GM12878 (cell line): ENCODE results near the gene CA10. TPM values are rescaled to one million over a fixed set of nuclear protein-coding genes. Genes with fewer than 3 reads are reported as not detected.

Source experiments
- ATAC-seq: fragments of 200-7000 bp; cut with Tn5 transposase; 3 replicates; pipeline ENCODE4 v1.9.1; 2020; ENCODE audit warnings: mild to moderate bottlenecking, moderate library complexity
- BruUV-seq: library from RNA; stranded (reverse); fragments of 400-500 nt; replicated peaks from 2 replicates; lab custom pipeline; 2021; lab: Mats Ljungman, UMichigan
- CTCF ChIA-PET: fragments of 300-600 bp; sonication (Branson Sonifier 250); formaldehyde crosslinking; extraction: SDS; loops from one replicate; lab custom pipeline; 2021; ENCODE audit warnings: inconsistent platforms; lab: Yijun Ruan, JAX
- POLR2A ChIA-PET: fragments of 350-600 bp; formaldehyde crosslinking; extraction: SDS; loops from one replicate; lab custom pipeline; 2021; ENCODE audit warnings: inconsistent platforms; lab: Charles Lee
- RAD21 ChIA-PET: fragments of 300-600 bp; sonication (Branson Sonifier 250); formaldehyde crosslinking; loops from one replicate; lab custom pipeline; 2023; ENCODE audit warnings: antibody characterized with exemption; ENCODE audit not compliant: unreplicated experiment; lab: Charles Lee
- SMC1A ChIA-PET: fragments of 300-600 bp; sonication (Branson Sonifier 250); formaldehyde crosslinking; loops from one replicate; lab custom pipeline; 2023; ENCODE audit not compliant: unreplicated experiment, uncharacterized antibody; lab: Charles Lee
- DNase-seq: peaks from one replicate; pipeline ENCODE4 v3.0.0-alpha.2; 2011; ENCODE audit warnings: low read depth, low spot score
- FAIRE-seq: peaks from 3 replicates; lab custom pipeline; 2011; peaks lifted over from hg19 to GRCh38; lab: Jason Lieb, UNC
- H2AFZ ChIP-seq: 2 replicates; pipeline ENCODE4 v1.6.0; 2011; ENCODE audit warnings: low read depth, low read length, control low read depth; ENCODE audit not compliant: control insufficient read depth
- H3K27ac ChIP-seq: 2 replicates; pipeline ENCODE4 v1.5.1; 2011; ENCODE audit warnings: control low read depth; ENCODE audit not compliant: control insufficient read depth, insufficient read depth
- H3K27me3 ChIP-seq, 2 experiments: replicated peaks in 1 of 2; 2 replicates each; pipeline versions ENCODE4 v1.6.0 to v1.6.1; 2011; ENCODE audit warnings: low read length in 1 of 2; ENCODE audit not compliant: control insufficient read depth in 2 of 2, insufficient read depth in 2 of 2
- H3K36me3 ChIP-seq, 2 experiments: 2 replicates each; pipeline ENCODE4 v1.5.1; 2011; ENCODE audit warnings: low read length in 1 of 2; ENCODE audit not compliant: control insufficient read depth in 2 of 2, insufficient read depth in 2 of 2
- H3K4me1 ChIP-seq: 2 replicates; pipeline ENCODE4 v1.6.1; 2011; ENCODE audit warnings: mild to moderate bottlenecking, low read length, moderate library complexity, mixed read lengths; ENCODE audit not compliant: control insufficient read depth, insufficient read depth
- H3K4me2 ChIP-seq: 2 replicates; pipeline ENCODE4 v1.6.0; 2011; ENCODE audit warnings: control low read depth; ENCODE audit not compliant: control insufficient read depth, insufficient read depth
- H3K4me3 ChIP-seq: fragments of 200-600 bp; sonication (generic); 2 replicates; pipeline ENCODE4 v1.5.1; 2016
- H3K79me2 ChIP-seq: 2 replicates; pipeline ENCODE4 v1.6.0; 2011; ENCODE audit warnings: low read length; ENCODE audit not compliant: control insufficient read depth, insufficient read depth
- H3K9ac ChIP-seq: 2 replicates; pipeline ENCODE4 v1.8.0; 2011; ENCODE audit warnings: low read length, control low read depth, mixed read lengths; ENCODE audit not compliant: control insufficient read depth, insufficient read depth
- H3K9me3 ChIP-seq: replicated peaks from 3 replicates; pipeline ENCODE4 v1.5.1; 2011; ENCODE audit warnings: mild to moderate bottlenecking, low read length; ENCODE audit not compliant: control insufficient read depth, insufficient read depth
- H4K20me1 ChIP-seq: 2 replicates; pipeline ENCODE4 v1.6.0; 2011; ENCODE audit not compliant: control insufficient read depth, insufficient read depth
- CREM ChIP-seq: IDR thresholded peaks from 2 replicates; pipeline ENCODE4 v1.6.1; 2014; ENCODE audit warnings: antibody characterized with exemption, low read depth
- CTCF ChIP-seq, 3 experiments: IDR thresholded peaks in 2 of 3; conservative IDR thresholded peaks in 1 of 3; 2 replicates each; pipeline ENCODE4 v1.5.1; 2011; ENCODE audit warnings: low read depth in 3 of 3, low read length in 3 of 3, mild to moderate bottlenecking in 3 of 3, control low read depth in 2 of 3, moderate library complexity in 2 of 3, inconsistent platforms in 1 of 3, mixed read lengths in 1 of 3; ENCODE audit not compliant: control insufficient read depth in 2 of 3, insufficient read depth in 1 of 3; ENCODE audit errors: extremely low read depth in 1 of 3
- IRF3 ChIP-seq: fragments of 450-650 bp; IDR thresholded peaks from 2 replicates; pipeline ENCODE4 v1.6.1; 2014; ENCODE audit warnings: mild to moderate bottlenecking
- POLR2A ChIP-seq: IDR thresholded peaks from 2 replicates; pipeline ENCODE4 v1.6.1; 2011; ENCODE audit warnings: low read depth, mild to moderate bottlenecking, low read length
- POU2F2 ChIP-seq: IDR thresholded peaks from 3 replicates; pipeline ENCODE4 v1.6.1; 2011; ENCODE audit warnings: low read depth, mild to moderate bottlenecking, low read length, borderline replicate concordance
- RAD51 ChIP-seq: fragments of 450-650 bp; IDR thresholded peaks from 2 replicates; pipeline ENCODE4 v1.6.1; 2016; ENCODE audit warnings: moderate library complexity, mild to moderate bottlenecking, inconsistent platforms
- TCF12 ChIP-seq: IDR thresholded peaks from 2 replicates; pipeline ENCODE4 v1.6.1; 2011; ENCODE audit warnings: low read depth, mild to moderate bottlenecking, low read length
- ZZZ3 ChIP-seq: IDR thresholded peaks from 2 replicates; pipeline ENCODE4 v1.6.1; 2011; ENCODE audit warnings: low read depth; ENCODE audit not compliant: control insufficient read depth, insufficient read length
- WGBS: methylation state at CpG from one replicate; pipeline ENCODE4 v1.1.6; 2016; ENCODE audit warnings: low lambda C conversion rate; ENCODE audit not compliant: insufficient replicate concordance, insufficient coverage; ENCODE audit errors: missing lambda C conversion rate; 5-methylcytosine and 5-hydroxymethylcytosine counted together
- in situ Hi-C: fragments of 300-500 bp; cut with MboI; formaldehyde crosslinking; loops from 9 replicates; pipeline ENCODE4 v1.14.3; 2018; ENCODE audit warnings: mixed read lengths
- intact Hi-C: fragments of 100-400 bp; cut with micrococcal nuclease; formaldehyde crosslinking; loops from one replicate; pipeline ENCODE4 v1.14.2; 2022; ENCODE audit not compliant: unreplicated experiment
- polyA plus RNA-seq, 11 experiments: library from polyadenylated mRNA; depleted of rRNA in 4 of 11; unstranded in 6 of 11; stranded (reverse) in 5 of 11; fragments of >200 nt; fragmentation: Nextera tagmentation in 4 of 11; fragmentation: Illumina TruSeq in 1 of 11; extraction: Ambion mirVana in 4 of 11; extraction: Trizol in 1 of 11; gene quantifications; 1 replicate in 1 of 11; 2 replicates in 10 of 11; pipeline versions ENCODE4 v1.2.1 to v1.2.3, GENCODE V29; 2011 to 2016; ENCODE audit warnings: inconsistent platforms in 2 of 11, missing spikeins in 2 of 11, low read depth in 1 of 11
- total RNA-seq, 4 experiments: library from RNA; depleted of rRNA in 3 of 4; stranded (reverse); fragments of >200 nt in 3 of 4; fragmentation: Illumina TruSeq in 1 of 4; extraction: Trizol in 1 of 4; gene quantifications; 2 replicates each; pipeline versions ENCODE4 v1.2.1 to v1.2.3, GENCODE V29; 2013 to 2021
- TF ChIP-seq, protein P1 (sequence below): IDR thresholded peaks from 2 replicates; pipeline ENCODE4 v1.6.1; 2012; ENCODE audit warnings: low read depth, low read length, improper control_type of control experiment
- TF ChIP-seq, protein P2 (sequence below): fragments of 450-650 bp; IDR thresholded peaks from 2 replicates; pipeline ENCODE4 v1.6.1; 2016; ENCODE audit warnings: mild to moderate bottlenecking

Gene CA10
- total and polyA plus RNA-seq, 10 of the 15 experiments (the other 5 are each of a cell fraction or from before 2014, with no cell fraction given): not detected

GRCh38 chr17:51661403-51661802 is 497.1 kb downstream of the CA10 start:
- RAD21 ChIA-PET: no interaction called here
- Histone ChIP-seq H2AFZ (no peak overlapping the region), H3K36me3 (no peaks in the 10 kb centered on the region), H3K27me3 (no peaks in the 10 kb centered on the region), H3K9me3 (no peaks in the 10 kb centered on the region), H3K27ac (no peak overlapping the region), H3K9ac (no peak overlapping the region), H3K4me3 (no peak overlapping the region), H3K79me2 (no peaks in the 10 kb centered on the region), H3K4me2 (no peak overlapping the region), H3K4me1 (no peaks in the 10 kb centered on the region), H4K20me1 (no peaks in the 10 kb centered on the region)
- ATAC-seq (no peak), FAIRE-seq (no peak), DNase-seq (no peak)
- 4% methylated on average over 4 of the region's 4 CpGs for WGBS
- SMC1A ChIA-PET: no interaction called here
- CTCF ChIA-PET: no interaction called here
- POLR2A ChIA-PET: no interaction called here
- intact Hi-C loops (no loop called here), in situ Hi-C loops (no loop called here)
- TF ChIP-seq ZZZ3 (no peak), TCF12 (no peak), IRF3 (no peak), RAD51 (no peak), POU2F2 (no peak), CREM (no peak), CTCF (IDR thresholded peaks at IDR 0.05 in 2 of 3, conservative IDR thresholded peaks at IDR 0.05 in 1 of 3; ENCODE audit: control insufficient read depth in 2 of 3, extremely low read depth in 1 of 3, insufficient read depth in 1 of 3, low read depth in 3 of 3, low read length in 3 of 3) (no peak), POLR2A (no peak)
- TF ChIP-seq, protein P1, sequence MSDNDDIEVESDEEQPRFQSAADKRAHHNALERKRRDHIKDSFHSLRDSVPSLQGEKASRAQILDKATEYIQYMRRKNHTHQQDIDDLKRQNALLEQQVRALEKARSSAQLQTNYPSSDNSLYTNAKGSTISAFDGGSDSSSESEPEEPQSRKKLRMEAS: no peak
- TF ChIP-seq, protein P2, sequence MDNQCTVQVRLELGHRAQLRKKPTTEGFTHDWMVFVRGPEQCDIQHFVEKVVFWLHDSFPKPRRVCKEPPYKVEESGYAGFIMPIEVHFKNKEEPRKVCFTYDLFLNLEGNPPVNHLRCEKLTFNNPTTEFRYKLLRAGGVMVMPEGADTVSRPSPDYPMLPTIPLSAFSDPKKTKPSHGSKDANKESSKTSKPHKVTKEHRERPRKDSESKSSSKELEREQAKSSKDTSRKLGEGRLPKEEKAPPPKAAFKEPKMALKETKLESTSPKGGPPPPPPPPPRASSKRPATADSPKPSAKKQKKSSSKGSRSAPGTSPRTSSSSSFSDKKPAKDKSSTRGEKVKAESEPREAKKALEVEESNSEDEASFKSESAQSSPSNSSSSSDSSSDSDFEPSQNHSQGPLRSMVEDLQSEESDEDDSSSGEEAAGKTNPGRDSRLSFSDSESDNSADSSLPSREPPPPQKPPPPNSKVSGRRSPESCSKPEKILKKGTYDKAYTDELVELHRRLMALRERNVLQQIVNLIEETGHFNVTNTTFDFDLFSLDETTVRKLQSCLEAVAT: no peak
- no TSS peak for BruUV-seq
